Adrenal gland (tissue), 12 donors: ENCODE data around the gene AIF1L. TPM values are rescaled to one million over a fixed set of nuclear protein-coding genes. Genes with fewer than 3 reads are reported as not detected.
"Not testable (repeated sequence)": the region's sequence is repeated elsewhere in the genome, so short reads cannot be mapped to it uniquely, and the experiment has no call there.

Source experiments
- DNase-seq, 7 donors: peaks; one replicate each; pipeline ENCODE4 v3.0.0-alpha.2; 2019 to 2020
- H3K27ac ChIP-seq, 5 donors: fragments of 200-600 bp; sonication (generic) in 4 of 5; 1 replicate in 3 of 5; 2 replicates in 2 of 5; pipeline versions ENCODE4 v1.5.1 to v1.8.0; 2016 to 2020; ENCODE audit warnings: mild to moderate bottlenecking in 1 of 5
- H3K27me3 ChIP-seq: fragments of 200-600 bp; 2 replicates; pipeline ENCODE4 v1.8.0; 2021
- H3K36me3 ChIP-seq, 2 donors: fragments of 200-600 bp; replicated peaks in 1 of 2; 1 replicate in 1 of 2; 2 replicates in 1 of 2; pipeline versions ENCODE4 v1.5.1 to v1.8.0; 2018 to 2022
- H3K4me1 ChIP-seq, 2 donors: fragments of 200-600 bp; replicated peaks in 1 of 2; 1 replicate in 1 of 2; 2 replicates in 1 of 2; pipeline versions ENCODE4 v1.5.1 to v1.8.0; 2018 to 2021
- H3K4me3 ChIP-seq, 4 donors: fragments of 200-600 bp; sonication (generic) in 3 of 4; one replicate each; pipeline ENCODE4 v1.5.1; 2016 to 2018
- H3K9me3 ChIP-seq, 3 donors: fragments of 200-600 bp; sonication (generic) in 1 of 3; replicated peaks in 1 of 3; 1 replicate in 2 of 3; 2 replicates in 1 of 3; pipeline versions ENCODE4 v1.5.1 to v1.8.0; 2016 to 2021
- POLR2A ChIP-seq, 2 donors: fragments of 450-650 bp; IDR thresholded peaks; one replicate each; pipeline ENCODE4 v1.6.1; 2017; ENCODE audit warnings: antibody characterized with exemption in 2 of 2, mild to moderate bottlenecking in 2 of 2, moderate library complexity in 1 of 2
- WGBS, 4 donors: extraction: QIAGEN DNeasy Blood & Tissue Kit in 2 of 4; methylation state at CpG; one replicate each; pipeline versions ENCODE4 v1.1.5 to v1.1.7; 2013 to 2017; 5-methylcytosine and 5-hydroxymethylcytosine counted together
- intact Hi-C, 2 donors: fragments of 100-400 bp; cut with DNase I; formaldehyde crosslinking; loops; one replicate each; pipeline versions ENCODE4 v1.14.1 to v1.15.0; 2022 to 2023
- polyA plus RNA-seq, 3 donors: library from polyadenylated mRNA; stranded (reverse); fragments of 200-250 nt in 2 of 3; fragments of 350-450 nt in 1 of 3; fragmentation: Illumina TruSeq in 1 of 3; extraction: RNeasy Lipid Tissue Mini Kit (QIAGEN cat#74804) in 1 of 3; gene quantifications; one replicate each; pipeline ENCODE4 v1.2.3, GENCODE V29; 2013 to 2014
- total RNA-seq, 9 donors: library from RNA; depleted of rRNA in 4 of 9; stranded (reverse); fragments of >200 nt in 4 of 9; fragments of 120-200 nt in 1 of 9; fragmentation: NEBNext Ultra II Directional in 1 of 9; extraction: Animal tissue kit (Norgen Biotek cat#: 25700) in 1 of 9; gene quantifications; one replicate each; pipeline versions ENCODE4 v1.1.0 to v1.2.4, GENCODE V29; 2013 to 2023
- TF ChIP-seq, protein P1 (sequence below), 6 experiments: fragments of 450-650 bp in 4 of 6; fragments of 200-600 bp in 2 of 6; sonication (generic) in 1 of 6; IDR thresholded peaks; 1 replicate in 5 of 6; 2 replicates in 1 of 6; pipeline versions ENCODE4 v1.5.1 to v1.8.0; 2016 to 2021; ENCODE audit warnings: antibody characterized with exemption in 6 of 6, mild to moderate bottlenecking in 2 of 6, moderate library complexity in 1 of 6
- donor health status: healthy with polysubstance abuse.
- donor health status: Bipolar disorder and iron deficiency.
- donor health status: DM: yes; HTN: yes; CAD: no.
- donor health status: DM: no; HTN: no; CAD: no.
- donor health status: DM: no; HTN: no; CAD: no.
- donor health status: DM: yes; HTN: yes; CAD: no.

The AIF1L gene
- total and polyA plus RNA-seq, 12 donors: 2.1 to 19.2 (median 5.7) TPM

DNA sequence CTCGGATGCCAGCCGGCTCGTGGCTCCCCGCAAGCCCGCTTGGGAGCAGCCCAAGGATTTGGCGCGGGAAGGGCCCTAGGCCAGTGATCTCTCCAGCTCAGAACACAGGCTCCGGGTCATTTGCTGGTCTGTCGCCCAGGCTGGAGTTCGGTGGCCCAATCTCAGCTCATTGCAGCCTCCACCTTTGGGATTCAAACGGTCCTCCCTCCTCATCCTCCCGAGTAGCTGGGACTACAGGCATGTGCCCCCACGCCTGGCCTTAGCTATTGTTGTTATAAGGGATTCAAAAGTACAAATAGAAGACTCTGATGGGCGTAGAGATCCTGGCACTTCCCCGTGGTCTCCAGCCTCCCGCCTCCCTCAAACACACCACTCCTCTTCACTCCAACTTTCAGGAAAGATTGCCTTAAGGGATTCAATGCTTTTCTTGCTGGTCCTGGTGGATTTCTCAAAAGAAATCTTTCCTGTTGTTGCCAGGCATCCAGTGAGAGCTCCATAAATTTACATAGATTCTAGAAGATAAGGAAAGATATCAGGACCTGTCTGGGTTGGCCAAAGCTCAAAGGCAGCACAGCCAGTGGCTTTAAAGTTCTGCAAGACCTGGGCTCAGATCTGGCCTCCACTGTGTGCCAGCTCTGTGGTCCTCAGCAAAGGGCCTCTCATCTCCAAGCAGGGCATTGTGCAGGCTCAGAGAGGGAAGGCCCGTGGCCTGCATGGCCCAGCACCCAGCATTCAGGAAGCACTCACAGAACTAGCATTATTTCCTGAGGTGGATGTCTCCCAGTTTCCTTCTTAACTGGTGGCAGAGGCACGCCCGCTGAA lies 1.0 kb downstream of the AIF1L start:
- H3K27me3 ChIP-seq: peaks cover 32% of the 10 kb centered on the region
- H3K4me1 ChIP-seq: peaks cover 2 to 15% of the 10 kb centered on the region in 2 donors
- intact Hi-C loops: no loop called here
- TF ChIP-seq, protein P1, sequence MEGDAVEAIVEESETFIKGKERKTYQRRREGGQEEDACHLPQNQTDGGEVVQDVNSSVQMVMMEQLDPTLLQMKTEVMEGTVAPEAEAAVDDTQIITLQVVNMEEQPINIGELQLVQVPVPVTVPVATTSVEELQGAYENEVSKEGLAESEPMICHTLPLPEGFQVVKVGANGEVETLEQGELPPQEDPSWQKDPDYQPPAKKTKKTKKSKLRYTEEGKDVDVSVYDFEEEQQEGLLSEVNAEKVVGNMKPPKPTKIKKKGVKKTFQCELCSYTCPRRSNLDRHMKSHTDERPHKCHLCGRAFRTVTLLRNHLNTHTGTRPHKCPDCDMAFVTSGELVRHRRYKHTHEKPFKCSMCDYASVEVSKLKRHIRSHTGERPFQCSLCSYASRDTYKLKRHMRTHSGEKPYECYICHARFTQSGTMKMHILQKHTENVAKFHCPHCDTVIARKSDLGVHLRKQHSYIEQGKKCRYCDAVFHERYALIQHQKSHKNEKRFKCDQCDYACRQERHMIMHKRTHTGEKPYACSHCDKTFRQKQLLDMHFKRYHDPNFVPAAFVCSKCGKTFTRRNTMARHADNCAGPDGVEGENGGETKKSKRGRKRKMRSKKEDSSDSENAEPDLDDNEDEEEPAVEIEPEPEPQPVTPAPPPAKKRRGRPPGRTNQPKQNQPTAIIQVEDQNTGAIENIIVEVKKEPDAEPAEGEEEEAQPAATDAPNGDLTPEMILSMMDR (IDR thresholded peaks at IDR 0.05): no peak
- TF ChIP-seq POLR2A (IDR thresholded peaks at IDR 0.05): no peak
- peak overlapping the region in 1 of 4 donors; percentile 54 for H3K4me3 ChIP-seq
- no peaks in the 10 kb centered on the region for H3K36me3 ChIP-seq
- no peak overlapping the region for H3K27ac ChIP-seq
- 38 to 69% (median 40%) methylated on average over 6 to 19 of the region's 19 CpGs for WGBS, 4 donors
- H3K9me3 ChIP-seq: no peaks in the 10 kb centered on the region
- peak in 1 of 7 donors; percentile 10 for DNase-seq

DNA sequence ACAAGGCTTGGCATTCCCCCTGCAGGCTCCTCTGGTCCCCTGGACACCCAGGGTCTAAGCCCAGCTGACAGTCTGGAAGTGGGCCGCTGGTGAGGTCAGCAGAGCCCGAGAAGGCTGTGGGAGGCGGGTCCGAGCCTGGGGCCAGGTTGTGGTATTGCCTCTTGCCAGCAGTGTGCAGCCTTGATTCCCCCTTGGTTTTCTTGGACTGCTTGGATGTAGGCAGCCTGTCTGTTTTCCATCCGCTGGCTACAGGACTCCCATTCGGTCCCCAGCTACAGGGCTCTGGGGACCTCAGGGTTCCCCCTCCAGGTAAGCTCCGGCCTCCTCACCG lies 1.6 kb downstream of the AIF1L start:
- peaks cover 7 to 21% of the 10 kb centered on the region in 2 donors for H3K4me1 ChIP-seq
- H3K36me3 ChIP-seq: no peaks in the 10 kb centered on the region
- 79 to 86% (median 84%) methylated on average over 4 to 8 of the region's 8 CpGs for WGBS, 4 donors
- H3K9me3 ChIP-seq: no peaks in the 10 kb centered on the region
- H3K27ac ChIP-seq: peak overlapping the region in 1 of 5 donors; percentile 29
- DNase-seq: no peak
- TF ChIP-seq POLR2A (IDR thresholded peaks at IDR 0.05): no peak
- TF ChIP-seq, protein P1 (IDR thresholded peaks at IDR 0.05): no peak
- H3K4me3 ChIP-seq: no peak overlapping the region
- H3K27me3 ChIP-seq: peaks cover 32% of the 10 kb centered on the region
- intact Hi-C loops: no loop called here

- Histone ChIP-seq H3K4me1 (peaks cover 7 to 22% of the 10 kb centered on the region in 2 donors), H3K9me3 (no peaks in the 10 kb centered on the region), H3K4me3 (no peak overlapping the region), H3K36me3 (no peaks in the 10 kb centered on the region), H3K27me3 (peaks cover 32% of the 10 kb centered on the region), H3K27ac (no peak overlapping the region)
- no peak for DNase-seq
- TF ChIP-seq, protein P1 (IDR thresholded peaks at IDR 0.05): no peak
- no peak for TF ChIP-seq POLR2A (IDR thresholded peaks at IDR 0.05)
- intact Hi-C loops: no loop called here
- 71 to 84% (median 77%) methylated on average over 6 to 13 of the region's 13 CpGs for WGBS, 4 donors
Measured at GRCh38 chr9:131098391-131099101, 2.2 kb downstream of the AIF1L start.

DNA sequence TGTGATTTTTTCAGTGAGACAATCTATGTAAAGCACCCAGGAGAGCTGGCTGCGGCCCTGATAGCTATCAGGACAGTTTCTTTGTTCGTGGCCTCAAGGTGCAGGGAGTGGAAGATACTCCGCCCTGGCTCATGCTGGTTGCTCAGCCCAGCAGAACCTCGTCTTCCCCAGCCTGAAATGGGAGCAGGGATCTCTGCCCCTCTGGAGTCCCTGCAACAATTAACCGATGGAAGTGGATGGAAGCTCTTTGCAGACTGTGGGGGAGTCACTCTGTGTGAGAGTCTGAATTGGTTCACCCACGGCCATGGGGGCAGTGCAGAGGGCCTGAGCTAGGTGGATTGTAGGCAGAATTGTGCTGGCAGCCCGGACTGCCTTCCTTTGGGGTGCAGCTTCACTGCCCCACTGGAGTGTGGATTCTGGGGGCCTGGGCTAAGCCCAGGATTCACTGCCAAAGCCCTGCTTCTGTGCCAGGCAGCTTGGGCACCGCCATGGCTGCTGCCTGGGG lies 2.8 kb downstream of the AIF1L start:
- Histone ChIP-seq H3K9me3 (no peaks in the 10 kb centered on the region), H3K36me3 (no peaks in the 10 kb centered on the region), H3K27ac (no peak overlapping the region), H3K4me1 (peaks cover 7 to 22% of the 10 kb centered on the region in 2 donors), H3K27me3 (peaks cover 32% of the 10 kb centered on the region), H3K4me3 (no peak overlapping the region)
- TF ChIP-seq, protein P1 (IDR thresholded peaks at IDR 0.05): no peak
- no peak for TF ChIP-seq POLR2A (IDR thresholded peaks at IDR 0.05)
- no peak for DNase-seq
- 86 to 89% (median 88%) methylated on average over 5 to 8 of the region's 8 CpGs for WGBS, 4 donors
- intact Hi-C loops: no loop called here

- 78 to 93% (median 91%) methylated on average over 8 of the region's 8 CpGs for WGBS, 4 donors
- Histone ChIP-seq H3K27me3 (peaks cover 26% of the 10 kb centered on the region), H3K4me1 (peaks cover 7 to 22% of the 10 kb centered on the region in 2 donors)
- H3K27ac ChIP-seq, DNase-seq, intact Hi-C loops, H3K4me3 ChIP-seq, H3K36me3 ChIP-seq, H3K9me3 ChIP-seq: not testable (repeated sequence)
Measured at GRCh38 chr9:131099845-131100244, 3.5 kb downstream of the AIF1L start.
